ENCODE data around the gene GOLGA8H. TPM values are rescaled to one million over a fixed set of nuclear protein-coding genes. Genes with fewer than 3 reads are reported as not detected.

GOLGA8H gene
- polyA plus RNA-seq, 3 donors from 2014 or later, result not detected

Other genes starting within 250 kb of the GOLGA8H start
- 1 to 10 TPM in 1 of 3 donors, not detected in 2; 3.2 TPM for gene CHRFAM7A, start 210.5 kb upstream of the GOLGA8H start, polyA plus RNA-seq
- 1 to 10 TPM in 2 of 3 donors, under 1 TPM in 1; 0.70 to 2.6 (median 1.8) TPM for gene GOLGA8R, start 189.8 kb upstream of the GOLGA8H start, polyA plus RNA-seq
- gene GOLGA8Q, start 52.0 kb upstream of the GOLGA8H start, polyA plus RNA-seq, result 1 to 10 TPM in 1 of 3 donors, under 1 TPM in 2; 0.43 to 1.6 (median 0.52) TPM